HepG2 (cell line): Measurements from ENCODE around the gene TSC22D1.

ENCODE experiments used
- ASH2L ChIP-seq: fragments of 300-600, 200-600 bp; sonication (generic); IDR thresholded peaks from 2 replicates; pipeline ENCODE4 v1.7.0; 2017; ENCODE audit warnings: low read depth, mild to moderate bottlenecking, moderate library complexity, mixed read lengths, low read length; ENCODE audit not compliant: insufficient read length
- BORCS8-MEF2B ChIP-seq: sonication (generic); formaldehyde crosslinking; IDR thresholded peaks from 2 replicates; pipeline ENCODE4 v1.8.0; 2022; ENCODE audit warnings: mild to moderate bottlenecking, missing genetic modification reagents
- SIX4 ChIP-seq: sonication (generic); formaldehyde crosslinking; IDR thresholded peaks from 2 replicates; pipeline ENCODE4 v1.4.0; 2020; ENCODE audit warnings: missing genetic modification reagents
- TBX3 ChIP-seq: fragments of 450-650 bp; IDR thresholded peaks from 2 replicates; pipeline ENCODE4 v1.6.1; 2017; ENCODE audit warnings: antibody characterized with exemption, mild to moderate bottlenecking, inconsistent platforms, borderline replicate concordance
- THAP9 ChIP-seq: sonication (generic); formaldehyde crosslinking; IDR thresholded peaks from 2 replicates; pipeline ENCODE4; 2020; ENCODE audit warnings: missing genetic modification reagents, mild to moderate bottlenecking, borderline replicate concordance
- YY1 ChIP-seq: IDR thresholded peaks from 2 replicates; pipeline ENCODE4 v1.6.1; 2011; ENCODE audit warnings: low read length, low read depth, moderate library complexity, mild to moderate bottlenecking; ENCODE audit not compliant: insufficient read depth, insufficient replicate concordance
- ZBTB34 ChIP-seq: sonication (generic); formaldehyde crosslinking; IDR thresholded peaks from 2 replicates; pipeline ENCODE4 v1.8.0; 2022; ENCODE audit warnings: mild to moderate bottlenecking, missing genetic modification reagents
- ZSCAN29 ChIP-seq: sonication (generic); formaldehyde crosslinking; conservative IDR thresholded peaks from 2 replicates; pipeline ENCODE4 v1.4.0; 2020; ENCODE audit warnings: mild to moderate bottlenecking, missing genetic modification reagents

GRCh38 chr13:44605275-44605674, 29.1 kb upstream of the TSC22D1 start:
- no peak for TF ChIP-seq ASH2L
- TF ChIP-seq TBX3: no peak
- no peak for TF ChIP-seq BORCS8-MEF2B (CRISPR knock-in tag)
- TF ChIP-seq THAP9 (CRISPR knock-in tag): no peak
- TF ChIP-seq YY1: no peak
- no peak for TF ChIP-seq SIX4 (CRISPR knock-in tag)
- TF ChIP-seq ZSCAN29 (CRISPR knock-in tag): no peak
- TF ChIP-seq ZBTB34: no peak
